ENCODE results near the gene ARAP1.

ARAP1 gene

GRCh38 chr11:72779495-72780128 is 27.4 kb upstream of the ARAP1 start:
- no peak for DNase-seq

- no peak for DNase-seq
Observed at GRCh38 chr11:72778535-72779494, 26.6 kb upstream of the ARAP1 start.

DNA sequence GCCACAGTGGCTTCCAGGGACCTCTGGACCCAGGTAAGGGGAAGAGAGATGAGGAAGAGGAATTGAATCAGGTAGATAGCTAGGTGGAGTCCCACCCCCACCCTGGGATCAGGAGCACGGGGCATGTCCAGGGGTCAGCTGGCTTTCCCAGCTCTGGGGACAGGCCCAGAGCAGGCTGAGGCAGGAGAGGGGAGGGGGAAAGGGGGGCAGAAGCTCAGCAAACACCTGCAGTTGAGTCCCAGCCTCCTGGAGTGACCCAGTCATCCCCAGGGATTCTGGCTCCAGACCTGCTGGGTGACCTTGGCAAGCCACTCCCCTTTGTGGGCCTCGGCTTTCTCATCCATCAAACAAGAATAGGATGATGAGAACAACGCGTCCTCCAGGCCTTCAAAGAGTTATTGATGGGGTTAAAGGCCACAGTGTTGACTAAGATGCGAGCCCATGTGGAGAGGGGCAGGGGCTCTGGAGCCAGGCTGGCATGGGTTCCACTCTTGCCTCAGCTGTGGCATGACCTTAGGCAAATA is 25.6 kb upstream of the ARAP1 start:
- DNase-seq, result no peak

GRCh38 chr11:72776844-72777754 is 24.9 kb upstream of the ARAP1 start:
- no peak for DNase-seq

- DNase-seq, result no peak
Observed at GRCh38 chr11:72776117-72776843, 24.1 kb upstream of the ARAP1 start.

DNA sequence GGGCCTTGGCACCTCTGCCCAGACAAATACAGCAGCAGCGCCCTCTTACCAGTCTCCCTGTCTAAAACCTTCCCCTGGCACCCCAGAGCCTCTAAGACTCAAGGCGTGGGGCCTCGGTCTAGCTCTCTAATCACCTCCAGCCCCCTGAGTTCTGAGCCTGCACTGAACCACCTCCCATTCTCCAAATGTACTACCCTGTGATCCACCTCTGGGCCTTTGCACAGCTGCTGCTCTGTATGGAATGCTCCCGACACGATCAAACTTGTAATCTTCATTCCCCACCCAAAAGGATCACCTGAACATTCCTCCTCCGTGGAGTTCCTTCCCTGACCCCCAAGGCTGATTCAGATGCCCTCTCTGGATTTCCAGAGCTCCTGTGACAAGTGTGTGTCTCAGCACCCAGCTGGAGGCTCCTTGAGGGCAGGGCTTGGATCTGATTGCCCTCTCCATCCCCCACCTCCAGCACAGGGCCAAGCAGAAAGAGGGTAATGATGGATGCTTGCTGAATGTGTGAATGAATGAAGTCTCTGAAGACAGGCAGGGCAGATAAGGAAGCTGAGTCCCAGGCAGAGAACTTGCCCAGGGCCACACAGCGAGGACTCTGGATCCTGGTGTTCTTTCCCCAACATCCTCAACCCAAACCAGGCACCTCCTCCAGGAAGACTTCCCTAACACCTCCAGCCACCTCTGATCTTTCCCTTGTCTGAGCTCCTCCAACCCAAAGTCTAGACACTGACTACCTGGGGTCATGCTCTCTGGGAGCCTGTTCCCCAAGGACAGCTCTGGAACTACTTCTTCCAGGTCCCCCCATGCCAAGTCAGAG is 23.3 kb upstream of the ARAP1 start:
- DNase-seq, result no peak

DNA sequence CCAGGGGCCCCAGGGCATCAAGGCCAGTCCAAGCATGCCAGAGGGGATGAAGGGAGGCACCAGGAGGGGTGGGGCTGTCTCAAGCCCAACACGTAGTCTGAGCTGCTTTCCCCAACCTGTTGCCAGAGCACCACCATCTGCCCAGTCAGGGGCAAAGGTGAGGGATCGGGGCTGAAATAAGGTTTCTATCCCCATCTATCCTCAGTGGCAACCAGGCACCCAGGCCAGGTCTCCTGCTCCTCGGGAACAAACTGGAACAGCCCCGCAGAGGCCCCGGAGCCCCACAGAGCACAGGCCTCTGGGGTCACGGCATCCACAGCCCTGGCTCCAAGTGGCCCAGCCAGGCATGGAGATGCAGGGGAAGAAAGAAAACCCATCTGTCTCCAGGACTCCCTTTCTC is 22.3 kb upstream of the ARAP1 start:
- no peak for DNase-seq

- no peak for DNase-seq
Observed at GRCh38 chr11:72773696-72774095, 21.5 kb upstream of the ARAP1 start.

- no peak for DNase-seq
Observed at GRCh38 chr11:72773291-72773690, 21.1 kb upstream of the ARAP1 start.

GRCh38 chr11:72772059-72772458 is 19.9 kb upstream of the ARAP1 start:
- DNase-seq, result no peak

GRCh38 chr11:72771507-72771906 is 19.3 kb upstream of the ARAP1 start:
- no peak for DNase-seq

DNA sequence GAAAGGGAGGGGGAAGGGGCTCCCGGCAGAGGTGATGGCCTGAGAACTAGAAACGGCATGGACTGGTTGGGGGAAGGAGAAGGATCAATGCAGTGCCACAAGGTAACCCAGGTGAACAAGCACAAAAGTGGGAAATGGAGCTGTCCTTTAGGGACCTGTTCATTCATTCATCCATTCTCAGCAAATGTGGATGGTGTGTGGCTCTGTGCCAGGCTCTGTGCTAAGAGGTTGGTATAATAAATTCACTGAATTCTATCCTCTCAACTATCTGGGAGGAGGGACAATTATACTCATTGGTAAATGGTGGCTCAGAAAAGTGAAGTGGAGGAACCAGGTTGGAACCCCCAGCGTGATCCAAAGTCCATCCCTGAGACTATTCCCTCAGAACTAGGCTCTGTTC is 18.6 kb upstream of the ARAP1 start:
- DNase-seq, result no peak

DNA sequence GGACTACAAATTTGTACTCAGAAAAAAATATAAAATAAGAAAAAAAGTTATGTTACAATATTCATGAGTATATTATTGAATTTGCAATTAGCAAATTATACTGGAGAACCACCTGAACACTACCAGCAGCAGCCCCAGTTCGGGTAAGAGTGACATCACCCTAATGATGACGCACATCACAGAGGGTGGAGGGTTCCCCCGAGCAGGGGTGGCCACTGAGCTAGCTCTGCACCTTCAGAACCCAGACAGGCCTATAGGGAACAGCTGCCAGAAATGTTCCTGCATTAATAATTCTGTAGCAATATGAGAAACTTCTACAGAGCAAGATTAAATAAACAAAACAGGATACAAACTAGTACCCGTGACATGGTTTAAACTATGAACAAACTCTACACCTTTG is 17.5 kb upstream of the ARAP1 start:
- DNase-seq, result no peak

GRCh38 chr11:72768581-72768980 is 16.4 kb upstream of the ARAP1 start:
- DNase-seq, result no peak

GRCh38 chr11:72767203-72768062 is 15.2 kb upstream of the ARAP1 start:
- DNase-seq, result no peak

GRCh38 chr11:72766152-72766902 is 14.1 kb upstream of the ARAP1 start:
- DNase-seq, result no peak

DNA sequence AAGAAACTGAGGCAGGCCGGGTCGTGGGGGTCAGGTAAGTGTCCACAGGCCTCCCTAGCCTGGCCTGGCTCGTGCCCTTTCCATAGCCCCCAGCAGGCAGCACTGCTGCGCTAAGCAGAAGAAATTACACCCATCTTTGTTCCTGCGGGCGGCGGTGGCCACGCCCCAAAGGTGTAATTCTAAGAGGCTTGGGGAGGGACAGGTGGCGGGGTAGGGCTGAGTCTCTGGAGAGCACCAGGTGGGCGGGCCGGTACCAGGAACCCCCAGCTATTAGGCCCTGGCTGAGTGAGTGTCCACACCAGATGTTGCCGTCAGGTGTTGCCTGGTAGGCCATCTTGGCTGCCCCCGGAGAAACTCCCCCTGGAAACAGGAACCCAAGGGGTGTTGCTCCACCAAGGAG is 12.3 kb upstream of the ARAP1 start:
- no peak for DNase-seq

- DNase-seq, result no peak
Observed at GRCh38 chr11:72763823-72764222, 11.6 kb upstream of the ARAP1 start.

- no peak for DNase-seq
Observed at GRCh38 chr11:72762641-72763304, 10.6 kb upstream of the ARAP1 start.

All from activated gamma-delta T cell treated with Interleukin-2 at 50 U/mL for 16 hours (primary cell).